ENCODE results near the gene AP2M1. TPM values are rescaled to one million over a fixed set of nuclear protein-coding genes. Genes with fewer than 3 reads are reported as not detected.

The AP2M1 gene
- total and polyA plus RNA-seq, 2 of the 13 experiments (the other 11 are each of a cell fraction or from before 2014, with no cell fraction given) = 126 to 146 TPM

DNA sequence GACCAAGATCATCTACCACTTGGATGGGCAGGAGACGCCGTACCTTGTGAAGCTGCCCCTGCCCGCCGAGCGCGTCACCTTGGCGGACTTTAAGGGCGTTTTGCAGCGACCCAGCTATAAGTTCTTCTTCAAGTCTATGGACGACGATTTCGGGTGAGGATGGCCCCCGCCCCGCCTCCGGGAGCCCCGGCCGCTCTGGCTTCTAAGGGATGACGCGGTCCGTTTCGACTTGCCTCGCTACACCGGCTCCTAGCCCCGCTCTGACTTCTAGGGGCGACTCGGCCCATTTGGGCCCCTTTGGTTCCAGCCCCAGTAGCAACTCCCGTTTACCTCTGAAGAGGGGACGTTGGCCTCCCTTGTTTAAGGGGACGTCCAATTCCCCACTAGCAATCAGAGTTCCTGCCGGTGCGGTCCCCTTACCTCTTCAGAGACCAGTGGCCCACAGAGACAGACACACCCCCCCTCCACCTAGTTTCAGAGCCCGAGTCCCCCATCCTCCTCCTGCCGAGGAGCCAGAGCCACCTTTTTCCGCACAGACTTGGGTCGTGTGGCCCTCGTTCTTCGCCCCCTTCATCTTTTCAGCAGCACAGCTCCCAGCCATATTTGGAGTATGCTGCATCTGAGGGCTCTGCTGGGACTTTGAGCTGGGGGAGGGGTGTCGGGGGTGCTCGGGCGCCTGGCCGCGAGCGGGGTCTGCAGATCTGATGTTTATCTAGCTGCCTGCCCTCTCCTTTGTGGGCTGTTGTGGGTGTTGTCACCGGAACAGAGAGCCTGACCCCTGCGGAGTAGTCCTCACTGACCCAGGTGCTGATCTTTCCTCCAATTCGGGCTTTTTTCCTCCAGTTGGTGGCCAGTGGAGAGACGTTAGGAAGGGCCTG, 18.8 kb upstream of the AP2M1 start (continued):
- TF ChIP-seq, protein P1, sequence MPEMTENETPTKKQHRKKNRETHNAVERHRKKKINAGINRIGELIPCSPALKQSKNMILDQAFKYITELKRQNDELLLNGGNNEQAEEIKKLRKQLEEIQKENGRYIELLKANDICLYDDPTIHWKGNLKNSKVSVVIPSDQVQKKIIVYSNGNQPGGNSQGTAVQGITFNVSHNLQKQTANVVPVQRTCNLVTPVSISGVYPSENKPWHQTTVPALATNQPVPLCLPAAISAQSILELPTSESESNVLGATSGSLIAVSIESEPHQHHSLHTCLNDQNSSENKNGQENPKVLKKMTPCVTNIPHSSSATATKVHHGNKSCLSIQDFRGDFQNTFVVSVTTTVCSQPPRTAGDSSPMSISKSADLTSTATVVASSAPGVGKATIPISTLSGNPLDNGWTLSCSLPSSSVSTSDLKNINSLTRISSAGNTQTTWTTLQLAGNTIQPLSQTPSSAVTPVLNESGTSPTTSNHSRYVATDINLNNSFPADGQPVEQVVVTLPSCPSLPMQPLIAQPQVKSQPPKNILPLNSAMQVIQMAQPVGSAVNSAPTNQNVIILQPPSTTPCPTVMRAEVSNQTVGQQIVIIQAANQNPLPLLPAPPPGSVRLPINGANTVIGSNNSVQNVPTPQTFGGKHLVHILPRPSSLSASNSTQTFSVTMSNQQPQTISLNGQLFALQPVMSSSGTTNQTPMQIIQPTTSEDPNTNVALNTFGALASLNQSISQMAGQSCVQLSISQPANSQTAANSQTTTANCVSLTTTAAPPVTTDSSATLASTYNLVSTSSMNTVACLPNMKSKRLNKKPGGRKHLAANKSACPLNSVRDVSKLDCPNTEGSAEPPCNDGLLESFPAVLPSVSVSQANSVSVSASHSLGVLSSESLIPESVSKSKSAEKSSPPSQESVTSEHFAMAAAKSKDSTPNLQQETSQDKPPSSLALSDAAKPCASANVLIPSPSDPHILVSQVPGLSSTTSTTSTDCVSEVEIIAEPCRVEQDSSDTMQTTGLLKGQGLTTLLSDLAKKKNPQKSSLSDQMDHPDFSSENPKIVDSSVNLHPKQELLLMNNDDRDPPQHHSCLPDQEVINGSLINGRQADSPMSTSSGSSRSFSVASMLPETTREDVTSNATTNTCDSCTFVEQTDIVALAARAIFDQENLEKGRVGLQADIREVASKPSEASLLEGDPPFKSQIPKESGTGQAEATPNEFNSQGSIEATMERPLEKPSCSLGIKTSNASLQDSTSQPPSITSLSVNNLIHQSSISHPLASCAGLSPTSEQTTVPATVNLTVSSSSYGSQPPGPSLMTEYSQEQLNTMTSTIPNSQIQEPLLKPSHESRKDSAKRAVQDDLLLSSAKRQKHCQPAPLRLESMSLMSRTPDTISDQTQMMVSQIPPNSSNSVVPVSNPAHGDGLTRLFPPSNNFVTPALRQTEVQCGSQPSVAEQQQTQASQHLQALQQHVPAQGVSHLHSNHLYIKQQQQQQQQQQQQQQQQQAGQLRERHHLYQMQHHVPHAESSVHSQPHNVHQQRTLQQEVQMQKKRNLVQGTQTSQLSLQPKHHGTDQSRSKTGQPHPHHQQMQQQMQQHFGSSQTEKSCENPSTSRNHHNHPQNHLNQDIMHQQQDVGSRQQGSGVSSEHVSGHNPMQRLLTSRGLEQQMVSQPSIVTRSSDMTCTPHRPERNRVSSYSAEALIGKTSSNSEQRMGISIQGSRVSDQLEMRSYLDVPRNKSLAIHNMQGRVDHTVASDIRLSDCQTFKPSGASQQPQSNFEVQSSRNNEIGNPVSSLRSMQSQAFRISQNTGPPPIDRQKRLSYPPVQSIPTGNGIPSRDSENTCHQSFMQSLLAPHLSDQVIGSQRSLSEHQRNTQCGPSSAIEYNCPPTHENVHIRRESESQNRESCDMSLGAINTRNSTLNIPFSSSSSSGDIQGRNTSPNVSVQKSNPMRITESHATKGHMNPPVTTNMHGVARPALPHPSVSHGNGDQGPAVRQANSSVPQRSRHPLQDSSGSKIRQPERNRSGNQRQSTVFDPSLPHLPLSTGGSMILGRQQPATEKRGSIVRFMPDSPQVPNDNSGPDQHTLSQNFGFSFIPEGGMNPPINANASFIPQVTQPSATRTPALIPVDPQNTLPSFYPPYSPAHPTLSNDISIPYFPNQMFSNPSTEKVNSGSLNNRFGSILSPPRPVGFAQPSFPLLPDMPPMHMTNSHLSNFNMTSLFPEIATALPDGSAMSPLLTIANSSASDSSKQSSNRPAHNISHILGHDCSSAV (CRISPR knock-in tag; IDR thresholded peaks at IDR 0.05; ENCODE audit: borderline replicate concordance) = 0 out of 2 replicates have a peak, but pooled peaks have one; percentile 13
- no peak for TF ChIP-seq ZNF569 (CRISPR knock-in tag; IDR thresholded peaks at IDR 0.05; ENCODE audit: borderline replicate concordance)
- TF ChIP-seq FOXK2 (IDR thresholded peaks at IDR 0.05) = no peak
- TF ChIP-seq ZNF138 (CRISPR knock-in tag; IDR thresholded peaks at IDR 0.05; ENCODE audit: low read depth) = no peak
- TF ChIP-seq TFAP4 (IDR thresholded peaks at IDR 0.05; ENCODE audit: borderline replicate concordance, low read depth) = no peak
- TF ChIP-seq SPEN (CRISPR knock-in tag; IDR thresholded peaks at IDR 0.05; ENCODE audit: low read depth) = 0 out of 2 replicates have a peak, but pooled peaks have one; percentile 9
- no peak for TF ChIP-seq NR2F1 (CRISPR knock-in tag; IDR thresholded peaks at IDR 0.05)
- 0 out of 2 replicates have a peak, but pooled peaks have one; percentile 17 for TF ChIP-seq NFKB2 (CRISPR knock-in tag; IDR thresholded peaks at IDR 0.05; ENCODE audit: borderline replicate concordance)
- TF ChIP-seq ETV5 (CRISPR knock-in tag; IDR thresholded peaks at IDR 0.05; ENCODE audit: borderline replicate concordance) = peak; percentile 46
- no peak for TF ChIP-seq KDM3A (CRISPR knock-in tag; IDR thresholded peaks at IDR 0.05; ENCODE audit: low read depth)
- no peak for TF ChIP-seq ZNF329 (CRISPR knock-in tag; IDR thresholded peaks at IDR 0.05; ENCODE audit: low read depth)
- TF ChIP-seq ZNF24 (IDR thresholded peaks at IDR 0.05) = no peak
- TF ChIP-seq ZNF850 (CRISPR knock-in tag; conservative IDR thresholded peaks at IDR 0.05) = no peak
- TF ChIP-seq ZNF556 (CRISPR knock-in tag; IDR thresholded peaks at IDR 0.05; ENCODE audit: borderline replicate concordance) = peak; percentile 12; the same call in 1 of the 2 replicates
- no peak for TF ChIP-seq MIER2 (CRISPR knock-in tag; IDR thresholded peaks at IDR 0.05)
- TF ChIP-seq ATF7 (IDR thresholded peaks at IDR 0.05) = no peak
- TF ChIP-seq ATF7 (CRISPR knock-in tag; IDR thresholded peaks at IDR 0.05) = no peak
- TF ChIP-seq ZBTB14 (CRISPR knock-in tag; IDR thresholded peaks at IDR 0.05) = 0 out of 2 replicates have a peak, but pooled peaks have one; percentile 16
